Measurements from ENCODE around the gene DPEP2.

Gene DPEP2

DNA sequence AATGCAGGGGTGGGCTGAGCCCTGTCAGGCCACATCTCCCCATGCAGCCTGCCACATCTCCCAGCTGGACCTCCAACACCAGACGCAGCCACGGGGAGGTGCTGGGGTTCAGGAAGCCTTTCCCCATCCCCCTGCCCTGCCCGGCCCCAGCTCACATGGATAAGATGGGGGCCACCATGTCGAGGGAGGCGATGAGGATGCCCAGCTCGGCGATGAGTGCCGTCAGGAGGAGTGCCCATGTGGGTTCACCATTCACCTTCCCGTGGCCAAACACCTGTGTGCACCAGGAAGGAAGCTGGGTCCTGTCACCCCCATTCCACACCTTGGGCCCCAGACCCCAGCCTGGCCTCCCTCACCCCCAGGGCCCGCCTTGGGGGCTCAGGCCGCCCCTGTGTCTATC lies 49.6 kb downstream of the DPEP2 start:
- Mint-ChIP-seq H3K27ac (no peak overlapping the region), H3K36me3 (ENCODE audit: insufficient read depth) (peaks cover 16% of the 10 kb centered on the region), H3K4me3 (no peak overlapping the region), H3K9me3 (no peaks in the 10 kb centered on the region), H3K4me1 (ENCODE audit: low read depth in 2 of 2) (peaks cover 0 to 5% of the 10 kb centered on the region in 2 donors), H3K27me3 (no peaks in the 10 kb centered on the region)
- ATAC-seq (replicated peaks) (no peak), DNase-seq (no peak)

DNA sequence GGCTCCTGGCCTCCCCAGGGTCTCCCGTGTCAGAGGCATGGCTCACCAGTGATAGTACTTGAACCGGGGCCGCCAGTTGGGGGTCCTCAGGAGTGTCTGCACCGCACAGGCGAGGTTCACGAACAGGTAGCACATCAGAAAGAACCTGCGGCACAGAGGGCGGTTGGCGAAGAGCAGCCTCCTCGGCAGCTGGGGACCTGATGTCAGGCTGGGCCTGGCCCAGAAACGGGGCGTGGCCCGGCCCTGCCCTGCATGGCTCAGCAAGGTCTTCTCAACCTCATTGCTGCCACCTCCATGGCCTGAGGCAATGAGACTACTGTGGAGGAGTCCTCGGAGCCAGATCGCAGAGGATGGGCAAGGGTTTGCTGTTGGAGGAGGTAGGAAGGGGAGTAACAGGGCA lies 51.3 kb downstream of the DPEP2 start:
- Mint-ChIP-seq H3K36me3 (ENCODE audit: insufficient read depth) (peaks cover 16% of the 10 kb centered on the region), H3K27ac (peak overlapping the region; percentile 31 to 90), H3K27me3 (no peaks in the 10 kb centered on the region), H3K4me1 (ENCODE audit: low read depth in 2 of 2) (peaks cover 0 to 5% of the 10 kb centered on the region in 2 donors), H3K4me3 (no peak overlapping the region), H3K9me3 (no peaks in the 10 kb centered on the region)
- DNase-seq = no peak
- ATAC-seq (replicated peaks) = no peak

DNA sequence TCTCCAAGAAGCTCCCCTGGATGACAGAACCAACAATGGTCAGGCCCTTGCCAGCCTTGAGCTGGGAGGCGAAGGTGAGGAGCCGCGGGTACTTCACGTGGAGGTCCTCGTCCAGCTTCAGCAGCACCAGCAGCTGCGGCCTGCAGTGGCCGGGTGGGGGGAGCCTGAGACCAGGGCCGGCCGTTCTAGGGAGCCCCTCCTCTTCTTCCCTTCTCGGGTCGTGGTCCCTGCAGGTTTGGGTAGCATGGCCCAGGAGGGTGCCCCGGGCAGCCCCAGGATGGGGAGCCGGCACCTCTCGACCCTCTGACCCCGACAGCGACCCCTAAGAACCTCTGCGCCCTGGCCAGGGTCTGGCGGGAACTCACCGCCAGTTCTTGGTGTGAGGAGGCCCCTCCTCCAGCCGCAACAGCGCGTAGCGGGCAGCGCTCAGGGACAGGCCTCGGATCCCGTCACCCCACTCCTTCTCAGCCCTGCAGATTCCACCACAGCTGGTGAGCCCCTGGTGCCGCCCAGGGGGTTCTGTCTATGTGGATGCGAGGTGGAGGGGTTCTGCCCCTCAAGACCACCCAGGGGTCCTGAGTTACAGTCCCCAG lies 52.2 kb downstream of the DPEP2 start:
- H3K9me3 Mint-ChIP-seq = no peaks in the 10 kb centered on the region
- ATAC-seq (replicated peaks) (no peak), DNase-seq (no peak)
- no peak overlapping the region for H3K4me3 Mint-ChIP-seq
- peaks cover 3 to 7% of the 10 kb centered on the region in 2 donors for H3K4me1 Mint-ChIP-seq (ENCODE audit: low read depth in 2 of 2)
- H3K36me3 Mint-ChIP-seq (ENCODE audit: insufficient read depth) = peaks cover 16% of the 10 kb centered on the region
- H3K27me3 Mint-ChIP-seq = no peaks in the 10 kb centered on the region
- H3K27ac Mint-ChIP-seq = peak overlapping the region in 1 of 2 donors; percentile 90

GRCh38 chr16:67946128-67946569 lies 53.1 kb downstream of the DPEP2 start:
- Mint-ChIP-seq H3K27ac (no peak overlapping the region), H3K36me3 (ENCODE audit: insufficient read depth) (peaks cover 12% of the 10 kb centered on the region), H3K27me3 (no peaks in the 10 kb centered on the region), H3K9me3 (no peaks in the 10 kb centered on the region), H3K4me1 (ENCODE audit: low read depth in 2 of 2) (peaks cover 10 to 12% of the 10 kb centered on the region in 2 donors), H3K4me3 (no peak overlapping the region)
- ATAC-seq (replicated peaks) (no peak), DNase-seq (no peak)

DNA sequence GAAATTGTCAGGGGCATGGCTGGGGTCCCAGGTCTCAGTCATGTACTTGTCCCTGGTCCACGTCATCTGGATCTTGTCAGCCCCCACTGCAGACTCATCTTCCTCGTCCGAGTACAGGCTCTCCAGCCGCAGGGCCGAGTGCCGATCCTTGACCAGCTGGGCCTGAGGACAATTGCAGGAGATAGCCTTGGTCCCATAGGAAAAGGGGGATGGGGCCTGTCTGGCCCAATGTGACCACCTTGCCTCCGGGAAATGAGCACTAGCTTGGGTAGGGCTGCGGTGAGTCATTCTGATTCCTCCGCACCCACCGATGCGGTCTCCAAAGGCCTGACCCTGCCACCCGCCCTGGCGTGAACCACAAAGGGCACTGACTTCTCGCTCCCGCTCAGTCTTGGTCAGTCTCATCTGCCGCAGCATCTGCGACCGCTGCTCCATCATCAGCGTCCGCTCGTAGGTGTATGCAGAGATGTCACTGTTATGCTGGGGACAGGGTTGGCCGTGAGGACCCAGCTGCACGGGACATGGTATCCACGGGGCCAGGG lies 53.8 kb downstream of the DPEP2 start:
- Mint-ChIP-seq H3K27me3 (no peaks in the 10 kb centered on the region), H3K9me3 (no peaks in the 10 kb centered on the region), H3K27ac (no peak overlapping the region), H3K4me3 (no peak overlapping the region), H3K4me1 (ENCODE audit: low read depth in 2 of 2) (peaks cover 10 to 12% of the 10 kb centered on the region in 2 donors), H3K36me3 (ENCODE audit: insufficient read depth) (peaks cover 9% of the 10 kb centered on the region)
- DNase-seq (no peak), ATAC-seq (replicated peaks) (no peak)

DNA sequence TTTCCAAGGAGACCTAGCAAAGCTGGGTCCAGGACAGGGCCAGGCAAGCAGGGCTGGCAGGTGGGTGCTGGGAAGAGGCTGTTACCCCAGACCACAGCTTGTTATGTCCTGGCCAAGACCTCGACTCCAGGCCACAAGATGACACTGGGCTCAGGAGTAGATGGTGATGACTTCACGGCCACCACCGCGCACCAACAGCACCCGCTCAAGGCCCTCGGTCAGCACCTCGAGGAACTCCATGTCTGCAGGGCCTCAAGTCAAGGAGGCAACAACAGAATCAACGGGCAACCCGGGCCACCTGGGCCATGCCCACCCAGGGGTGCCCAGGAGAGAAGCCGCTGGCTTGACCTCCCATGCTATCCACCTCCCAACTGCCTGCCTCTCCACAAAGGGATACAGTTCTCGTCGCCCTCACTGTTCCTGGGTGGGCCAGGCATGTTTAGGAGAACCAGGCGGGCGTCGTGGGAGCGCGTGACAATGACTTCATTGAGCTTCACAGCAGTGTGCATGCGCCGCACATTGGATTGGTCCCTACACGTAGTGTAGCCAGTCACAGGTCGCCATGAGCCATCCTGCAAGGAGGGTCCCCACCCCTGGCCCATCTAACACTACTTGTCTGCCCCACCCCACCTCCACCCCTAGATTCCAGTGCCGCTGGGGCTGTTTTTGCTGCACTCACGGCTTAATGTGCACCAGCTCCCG lies 54.4 kb downstream of the DPEP2 start:
- no peaks in the 10 kb centered on the region for H3K27me3 Mint-ChIP-seq
- no peak overlapping the region for H3K4me3 Mint-ChIP-seq
- H3K27ac Mint-ChIP-seq = peak overlapping the region in 1 of 2 donors; percentile 66
- H3K9me3 Mint-ChIP-seq = no peaks in the 10 kb centered on the region
- DNase-seq = no peak
- no peak for ATAC-seq (replicated peaks)
- H3K4me1 Mint-ChIP-seq (ENCODE audit: low read depth in 2 of 2) = peaks cover 15 to 17% of the 10 kb centered on the region in 2 donors
- peaks cover 3% of the 10 kb centered on the region for H3K36me3 Mint-ChIP-seq (ENCODE audit: insufficient read depth)

- Mint-ChIP-seq H3K27ac (peak within 1 kb of the TSS; percentile 66 to 73), H3K27me3 (no peaks in the 10 kb centered on the region), H3K36me3 (ENCODE audit: insufficient read depth) (peaks cover 2% of the 10 kb centered on the region), H3K9me3 (no peaks in the 10 kb centered on the region), H3K4me3 (no peak within 1 kb of the TSS), H3K4me1 (ENCODE audit: low read depth in 2 of 2) (peaks cover 19 to 21% of the 10 kb centered on the region in 2 donors)
- ATAC-seq (replicated peaks) (no peak), DNase-seq (no peak)
These were observed 55.4 kb downstream of the DPEP2 start, which contains the start of gene LCAT for GRCh38 chr16:67943619-67944504. Gene LCAT (minus strand): TSS chr16:67944120. CDS start chr16:67944101, 19 bp downstream.

DNA sequence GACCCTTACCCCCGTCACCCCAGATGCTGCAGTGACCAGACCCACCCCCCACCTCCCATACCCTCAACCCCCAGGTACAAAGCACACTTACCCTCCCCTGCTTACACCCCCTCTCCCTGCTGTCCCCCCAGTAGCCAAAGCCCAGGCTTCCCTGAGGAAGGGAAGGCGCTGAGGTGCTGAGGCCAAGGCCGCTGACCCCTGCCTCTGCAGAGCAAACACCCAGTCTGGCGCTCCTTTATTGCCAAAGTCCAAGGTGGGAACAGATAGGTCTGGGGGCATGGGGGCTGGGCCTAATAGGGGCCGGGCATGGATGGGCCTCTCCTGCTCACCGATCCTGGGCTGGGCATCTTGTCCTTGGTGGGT lies 56.0 kb downstream of the DPEP2 start:
- no peaks in the 10 kb centered on the region for H3K27me3 Mint-ChIP-seq
- H3K9me3 Mint-ChIP-seq = no peaks in the 10 kb centered on the region
- DNase-seq = no peak
- H3K36me3 Mint-ChIP-seq (ENCODE audit: insufficient read depth) = peaks cover 2% of the 10 kb centered on the region
- peak overlapping the region in 1 of 2 donors; percentile 65 for H3K27ac Mint-ChIP-seq
- H3K4me1 Mint-ChIP-seq (ENCODE audit: low read depth in 2 of 2) = peaks cover 19 to 20% of the 10 kb centered on the region in 2 donors
- ATAC-seq (replicated peaks) = no peak
- no peak overlapping the region for H3K4me3 Mint-ChIP-seq

DNA sequence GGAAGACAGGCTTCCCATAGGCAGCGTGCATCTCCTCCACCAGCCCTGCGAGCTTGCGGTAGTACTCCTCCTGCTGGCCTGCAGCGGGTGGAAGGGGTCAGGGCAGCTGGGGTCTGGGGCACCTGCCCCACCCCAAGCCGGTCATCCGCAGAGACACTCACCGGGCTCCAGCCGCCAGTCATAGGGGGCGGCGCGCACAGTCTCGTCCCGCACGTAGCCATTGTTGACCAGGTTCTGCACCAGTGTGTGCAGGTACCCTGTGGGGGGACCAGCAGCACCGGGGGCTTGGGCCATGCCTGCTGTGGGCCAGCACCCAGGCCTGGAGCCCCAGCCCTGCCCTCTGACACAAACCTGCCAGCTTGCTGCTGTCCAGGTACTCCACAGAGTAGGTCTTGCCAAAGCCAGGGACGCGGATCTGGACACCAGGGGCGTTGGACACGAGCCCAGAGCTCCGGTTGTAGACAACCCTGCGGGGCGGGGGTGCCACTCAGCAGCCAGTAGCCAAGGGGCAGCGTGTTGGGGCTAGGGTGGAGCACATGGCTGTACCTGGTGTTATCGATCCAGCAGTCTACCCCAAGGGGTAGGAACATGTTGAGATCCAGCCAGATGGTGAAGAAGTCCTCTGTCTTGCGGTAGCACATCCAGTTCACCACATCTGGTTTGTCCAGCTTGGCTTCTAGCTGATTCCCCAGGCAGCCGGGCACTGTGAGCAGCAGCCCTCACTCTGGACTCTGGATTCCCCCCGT lies 56.6 kb downstream of the DPEP2 start:
- H3K27ac Mint-ChIP-seq = peak overlapping the region in 1 of 2 donors; percentile 65
- H3K27me3 Mint-ChIP-seq = no peaks in the 10 kb centered on the region
- no peak for ATAC-seq (replicated peaks)
- H3K9me3 Mint-ChIP-seq = no peaks in the 10 kb centered on the region
- no peaks in the 10 kb centered on the region for H3K36me3 Mint-ChIP-seq (ENCODE audit: insufficient read depth)
- no peak overlapping the region for H3K4me3 Mint-ChIP-seq
- peaks cover 19% of the 10 kb centered on the region in 2 donors for H3K4me1 Mint-ChIP-seq (ENCODE audit: low read depth in 2 of 2)
- no peak for DNase-seq

DNA sequence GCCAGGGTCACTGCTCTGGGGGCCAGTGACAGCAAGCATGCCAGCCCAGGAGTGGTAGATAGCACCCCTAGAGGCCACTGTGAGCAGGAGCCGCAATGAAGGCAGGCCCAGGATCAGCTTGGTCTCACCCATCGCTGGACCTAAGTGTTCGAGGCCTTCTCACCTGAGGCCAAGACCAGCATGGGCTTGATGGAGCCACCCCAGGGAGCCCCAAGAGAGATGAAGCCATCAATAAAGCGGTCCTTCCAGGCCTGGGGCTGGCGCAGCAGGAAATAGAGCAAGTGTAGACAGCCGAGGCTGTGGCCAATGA lies 57.1 kb downstream of the DPEP2 start:
- H3K4me1 Mint-ChIP-seq (ENCODE audit: low read depth in 2 of 2) = peaks cover 23% of the 10 kb centered on the region in 2 donors
- no peak for DNase-seq
- no peak overlapping the region for H3K4me3 Mint-ChIP-seq
- ATAC-seq (replicated peaks) = peak; percentile 59
- no peaks in the 10 kb centered on the region for H3K27me3 Mint-ChIP-seq
- peak overlapping the region in 1 of 2 donors; percentile 87 for H3K27ac Mint-ChIP-seq
- H3K36me3 Mint-ChIP-seq (ENCODE audit: insufficient read depth) = no peaks in the 10 kb centered on the region
- no peaks in the 10 kb centered on the region for H3K9me3 Mint-ChIP-seq

GRCh38 chr16:67941469-67942199 lies 57.6 kb downstream of the DPEP2 start:
- DNase-seq (no peak), ATAC-seq (replicated peaks) (no peak)
- Mint-ChIP-seq H3K4me3 (no peak overlapping the region), H3K36me3 (ENCODE audit: insufficient read depth) (peaks cover 3% of the 10 kb centered on the region), H3K9me3 (no peaks in the 10 kb centered on the region), H3K4me1 (ENCODE audit: low read depth in 2 of 2) (peaks cover 27 to 28% of the 10 kb centered on the region in 2 donors), H3K27ac (peak overlapping the region in 1 of 2 donors; percentile 87), H3K27me3 (no peaks in the 10 kb centered on the region)

- ATAC-seq (replicated peaks) (no peak), DNase-seq (no peak)
- Mint-ChIP-seq H3K9me3 (no peaks in the 10 kb centered on the region), H3K4me3 (no peak overlapping the region), H3K4me1 (ENCODE audit: low read depth in 2 of 2) (peaks cover 29 to 32% of the 10 kb centered on the region in 2 donors), H3K36me3 (ENCODE audit: insufficient read depth) (peaks cover 13% of the 10 kb centered on the region), H3K27me3 (no peaks in the 10 kb centered on the region), H3K27ac (peak overlapping the region; percentile 62 to 87)
These were observed 58.7 kb downstream of the DPEP2 start for GRCh38 chr16:67940446-67941089.
